ENCODE results near the gene RNU6-7.
A peak's percentile ranks its signal among the peaks of the same experiment; 100 is the strongest.

The RNU6-7 gene

DNA sequence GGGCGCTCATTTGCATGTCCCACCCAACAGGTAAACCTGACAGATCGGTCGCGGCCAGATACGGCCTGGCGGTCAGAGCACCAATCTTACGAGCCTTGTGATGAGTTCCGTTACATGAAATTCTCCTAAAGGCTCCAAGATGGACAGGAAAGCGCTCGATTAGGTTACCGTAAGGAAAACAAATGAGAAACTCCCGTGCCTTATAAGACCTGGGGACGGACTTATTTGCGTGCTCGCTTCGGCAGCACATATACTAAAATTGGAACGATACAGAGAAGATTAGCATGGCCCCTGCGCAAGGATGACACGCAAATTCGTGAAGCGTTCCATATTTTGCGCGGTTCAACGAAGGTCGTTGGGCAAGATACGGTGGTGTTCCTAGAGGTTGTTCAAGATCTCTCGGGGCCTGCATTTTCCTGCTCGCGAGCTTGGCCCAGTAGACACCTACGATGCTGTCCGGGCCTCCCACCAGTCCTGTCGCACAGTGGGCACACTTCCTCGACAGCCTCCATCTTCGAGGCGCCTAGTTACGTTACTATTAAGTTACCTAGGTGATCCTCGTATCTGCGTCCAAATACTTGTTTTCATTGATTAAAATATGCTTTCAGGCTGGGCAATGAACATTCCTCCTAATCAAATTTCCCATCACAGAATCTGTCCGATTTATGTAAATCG lies at the start of gene RNU6-7:
Gene RNU6-7, plus strand, starts transcription at position 230 of the 675 bp plus-strand sequence.
- DNase-seq (ENCODE audit: low read depth in 2 of 2): no peak

DNA sequence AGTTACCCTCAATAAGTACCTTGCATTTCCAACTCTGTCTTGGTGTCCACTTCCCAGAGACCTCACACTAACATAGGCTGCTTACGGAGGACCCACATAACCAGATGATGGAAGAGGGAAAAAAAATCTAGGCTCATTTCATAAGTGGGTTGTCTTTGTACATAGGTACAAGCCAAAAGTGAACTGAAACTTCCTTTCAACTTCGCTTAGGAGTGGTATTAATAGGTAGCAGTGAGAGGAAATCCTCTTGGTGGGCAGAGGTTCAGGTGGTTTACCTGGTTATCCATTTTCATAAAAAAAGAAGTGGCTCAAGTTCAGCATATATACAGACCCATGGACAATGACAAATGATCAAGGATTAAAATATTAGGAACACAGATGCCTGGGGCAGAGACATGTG lies 35.8 kb upstream of the RNU6-7 start:
- no peak for DNase-seq (ENCODE audit: low read depth in 2 of 2)

GRCh38 chr14:32166924-32167323 lies 34.9 kb upstream of the RNU6-7 start:
- no peak for DNase-seq (ENCODE audit: low read depth in 2 of 2)

GRCh38 chr14:32167907-32168306 lies 33.9 kb upstream of the RNU6-7 start:
- DNase-seq (ENCODE audit: low read depth in 2 of 2): no peak

- DNase-seq (ENCODE audit: low read depth in 2 of 2): no peak
Observed at GRCh38 chr14:32169191-32169590, 32.7 kb upstream of the RNU6-7 start.

DNA sequence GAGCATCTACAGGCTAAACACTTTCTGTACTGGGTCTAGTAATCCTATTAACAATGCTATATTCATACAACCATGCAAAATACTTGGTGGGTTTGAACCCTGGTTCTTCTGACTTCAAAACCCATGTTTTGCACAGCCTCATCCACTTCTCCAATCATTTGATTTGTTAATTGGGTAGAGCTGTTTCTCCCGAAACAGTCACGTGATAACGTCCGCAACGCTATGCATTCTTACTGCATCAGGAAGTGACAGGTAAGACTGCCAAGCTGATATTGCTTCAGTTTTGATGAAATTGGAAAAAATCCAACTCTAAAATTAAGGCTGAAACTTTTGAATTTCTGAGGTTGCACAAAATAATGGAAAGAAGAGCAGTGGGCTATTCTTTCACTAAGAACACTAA lies 30.4 kb upstream of the RNU6-7 start:
- no peak for DNase-seq (ENCODE audit: low read depth in 2 of 2)

- no peak for DNase-seq (ENCODE audit: low read depth in 2 of 2)
Observed at GRCh38 chr14:32183151-32184058, 18.4 kb upstream of the RNU6-7 start.

DNA sequence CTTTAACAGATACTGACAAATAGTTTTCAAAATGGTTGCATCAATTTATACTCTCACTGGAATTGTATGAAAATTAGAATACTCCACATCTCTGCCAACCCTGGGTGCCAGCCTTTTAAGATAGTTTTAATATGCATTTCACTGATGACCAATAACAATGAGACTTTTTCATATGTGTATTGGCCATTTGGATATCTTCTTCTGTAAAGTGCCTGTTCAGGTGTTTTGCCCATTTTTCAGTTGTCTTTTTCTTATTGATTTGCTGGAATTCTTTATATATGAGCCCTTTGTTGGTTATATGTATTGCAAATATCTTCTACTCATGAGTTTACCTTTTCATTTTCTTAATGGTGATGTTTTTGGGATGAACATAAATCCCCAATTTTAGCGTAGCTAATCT lies 16.7 kb upstream of the RNU6-7 start:
- no peak for DNase-seq (ENCODE audit: low read depth in 2 of 2)

- no peak for DNase-seq (ENCODE audit: low read depth in 2 of 2)
Observed at GRCh38 chr14:32186248-32186647, 15.6 kb upstream of the RNU6-7 start.

DNA sequence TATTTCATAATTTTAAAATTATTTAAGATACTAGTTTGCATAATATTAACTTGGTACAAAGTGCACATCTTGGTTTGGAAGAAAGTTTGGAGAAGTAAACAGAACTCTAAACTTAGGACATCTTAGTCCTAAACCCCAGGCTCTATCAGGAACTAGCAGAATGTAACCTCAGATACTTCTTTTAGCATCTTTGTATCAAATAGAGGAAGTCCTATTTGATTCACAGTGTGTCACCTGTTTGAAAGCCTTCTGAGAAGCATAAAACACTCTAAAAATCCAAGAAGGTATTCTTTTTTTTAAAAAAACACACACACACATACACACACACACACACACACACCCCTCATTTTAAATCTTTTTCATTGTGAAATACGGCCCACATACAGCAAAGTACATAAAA lies 12.0 kb upstream of the RNU6-7 start:
- no peak for DNase-seq (ENCODE audit: low read depth in 2 of 2)

- no peak for DNase-seq (ENCODE audit: low read depth in 2 of 2)
Observed at GRCh38 chr14:32190673-32191072, 11.2 kb upstream of the RNU6-7 start.

DNA sequence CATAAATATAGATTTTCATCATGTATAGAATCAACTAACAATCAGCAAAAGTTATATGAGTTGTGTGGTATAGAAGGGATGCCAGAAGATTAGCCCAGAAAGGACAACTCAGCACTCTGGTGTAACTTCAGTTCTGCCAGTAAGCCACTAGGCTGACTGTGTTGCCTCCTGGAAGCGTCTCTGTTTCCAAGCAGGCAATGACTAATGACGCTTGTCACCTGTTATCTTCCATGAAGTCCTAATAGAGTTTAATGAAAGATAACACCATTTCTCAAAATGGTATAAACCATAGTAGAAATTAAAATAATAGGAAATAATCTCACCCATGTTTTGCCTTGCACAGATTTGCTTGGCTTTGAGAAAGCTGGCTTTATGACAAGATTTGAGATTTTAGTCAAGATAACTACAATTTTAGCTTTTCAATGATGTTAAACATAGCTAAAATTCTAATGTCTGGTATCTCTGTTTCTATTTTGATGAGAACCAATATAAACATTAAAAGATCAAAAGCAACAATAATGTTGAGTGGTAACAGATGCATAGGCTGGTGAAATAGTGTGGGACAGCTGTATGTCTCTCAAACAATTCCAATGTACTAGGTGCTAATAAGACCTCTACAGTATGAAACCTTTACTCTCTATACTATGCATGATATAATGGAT lies 9.0 kb upstream of the RNU6-7 start:
- no peak for DNase-seq (ENCODE audit: low read depth in 2 of 2)

GRCh38 chr14:32193532-32193931 lies 8.3 kb upstream of the RNU6-7 start:
- DNase-seq (ENCODE audit: low read depth in 2 of 2): no peak

DNA sequence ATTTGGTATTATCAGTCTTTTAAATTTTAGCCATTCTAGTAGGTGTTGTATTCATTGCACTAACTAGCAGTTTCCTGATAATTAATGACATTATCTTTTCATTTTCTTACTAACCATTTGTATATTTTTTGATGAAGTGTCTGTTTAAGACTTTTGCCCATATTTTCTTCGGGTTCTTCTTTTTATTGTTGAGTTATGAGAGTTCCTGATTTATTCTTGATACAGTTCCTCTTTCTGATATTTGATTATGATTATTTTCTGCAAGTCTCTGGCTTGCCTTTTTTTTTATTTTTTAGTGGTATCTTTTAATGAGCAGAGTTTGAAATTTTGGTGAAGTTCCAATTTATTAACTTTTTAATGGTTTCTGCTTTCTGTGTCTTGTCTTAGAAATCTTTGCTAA lies 6.2 kb upstream of the RNU6-7 start:
- no peak for DNase-seq (ENCODE audit: low read depth in 2 of 2)

DNA sequence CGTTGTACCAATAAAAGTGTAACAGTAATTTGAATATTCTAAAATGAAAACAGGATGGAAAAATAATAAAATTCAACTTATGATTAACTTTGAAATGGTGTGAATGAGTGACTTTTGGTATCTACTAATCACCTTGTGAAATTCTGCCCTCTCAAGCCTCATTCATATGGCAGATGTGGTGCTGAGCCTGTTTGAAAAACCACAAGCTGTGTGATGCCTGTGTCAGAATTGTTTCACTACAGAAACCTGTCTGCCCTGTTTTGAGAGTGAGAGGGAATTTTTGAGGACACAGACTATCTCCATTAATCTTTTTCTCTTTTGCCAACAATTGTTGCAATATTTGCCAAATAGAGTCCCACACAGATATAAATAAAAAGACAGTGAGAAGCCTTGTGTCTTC lies 3.9 kb upstream of the RNU6-7 start:
- DNase-seq (ENCODE audit: low read depth in 2 of 2): no peak

- no peak for DNase-seq (ENCODE audit: low read depth in 2 of 2)
Observed at GRCh38 chr14:32200368-32201192, 1.3 kb upstream of the RNU6-7 start.

DNA sequence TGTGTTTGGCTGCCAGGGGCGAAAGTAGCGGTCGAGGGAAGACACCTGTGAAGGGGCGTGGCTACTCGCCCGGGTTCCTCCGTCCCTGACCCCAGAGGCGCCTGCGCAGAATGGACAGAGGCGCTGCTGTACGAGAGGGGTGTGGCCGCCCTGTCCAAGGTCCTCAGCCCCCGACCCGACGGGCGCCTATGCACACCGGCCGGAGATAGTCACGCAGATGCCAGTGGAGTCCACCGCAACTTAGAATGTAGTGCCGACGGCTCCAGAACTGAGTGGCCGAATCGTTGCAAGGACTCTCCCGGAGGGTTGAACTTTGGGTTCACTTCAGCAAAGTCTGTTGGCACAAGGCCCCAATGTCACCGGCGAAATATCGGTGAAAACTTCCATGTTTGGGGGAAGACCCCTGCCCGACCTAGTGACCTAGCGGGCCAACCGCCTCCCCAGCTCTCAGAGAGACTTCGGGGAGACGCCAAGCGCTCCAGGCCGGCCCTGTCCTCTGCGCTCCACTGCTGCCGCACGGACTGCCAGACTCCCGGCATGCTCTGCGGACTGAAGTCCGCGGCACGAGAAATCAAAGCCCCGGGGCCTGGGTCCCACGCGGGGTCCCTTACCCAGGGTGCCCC lies 541 bp upstream of the RNU6-7 start:
- peak; percentile 55 to 78 for DNase-seq (ENCODE audit: low read depth in 2 of 2)

- no peak for DNase-seq (ENCODE audit: low read depth in 2 of 2)
Observed at GRCh38 chr14:32202491-32202997, 699 bp downstream of the RNU6-7 start.

DNA sequence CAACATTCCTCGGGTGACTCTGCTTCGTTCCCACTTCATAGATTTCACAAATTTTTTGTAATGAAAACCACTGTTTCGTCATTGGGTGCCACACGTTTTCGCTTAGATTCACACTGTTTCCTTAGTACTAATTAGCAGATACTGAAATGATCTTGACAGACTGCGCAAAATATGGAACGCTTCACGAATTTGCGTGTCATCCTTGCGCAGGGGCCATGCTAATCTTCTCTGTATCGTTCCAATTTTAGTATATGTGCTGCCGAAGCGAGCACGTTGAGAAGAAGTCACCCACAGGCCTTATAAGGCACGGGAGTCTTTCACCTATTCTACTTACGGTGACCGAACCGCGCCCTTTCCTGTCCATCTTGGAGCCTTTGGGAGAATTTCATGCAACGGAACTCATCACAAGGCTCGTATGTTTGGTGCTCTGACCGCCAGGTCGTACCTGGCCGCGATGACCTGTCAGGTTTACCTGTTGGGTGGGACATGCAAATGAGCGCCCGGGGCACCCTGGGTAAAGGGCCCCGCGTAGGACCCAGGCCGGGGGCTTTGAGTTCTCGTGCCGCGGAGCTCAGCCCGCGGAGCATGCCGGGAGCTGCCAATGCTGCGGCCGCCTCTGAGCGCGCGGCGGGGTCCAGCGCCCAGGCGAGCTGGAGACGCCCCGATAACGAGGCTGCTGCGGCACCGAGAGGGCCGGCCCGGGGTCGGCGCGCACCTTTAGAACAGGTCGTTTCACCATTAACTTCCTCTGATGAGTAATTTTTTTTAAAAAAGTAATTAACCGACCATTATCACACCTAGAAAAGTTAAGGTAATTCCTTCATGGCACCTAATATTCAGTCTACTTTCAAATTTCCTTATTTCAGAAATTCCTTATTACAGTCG lies 1.4 kb downstream of the RNU6-7 start, which contains the start of gene RNU6-8:
Gene RNU6-8, minus strand, starts transcription at position 272 of the 885 bp plus-strand sequence.
- peak; percentile 74 to 82 for DNase-seq (ENCODE audit: low read depth in 2 of 2)

- no peak for DNase-seq (ENCODE audit: low read depth in 2 of 2)
Observed at GRCh38 chr14:32203928-32204357, 2.1 kb downstream of the RNU6-7 start.

Measured in stimulated activated CD4-positive, alpha-beta T cell treated with anti-CD3 and anti-CD28 coated beads, Interleukin-12 subunit alpha, Interleukin-12 subunit beta, amount 100 ng/mL, for 24 hours (primary cell).